ENCODE measurements around the gene HPS1.

GRCh38 chr10:98377536-98377935 is 69.2 kb downstream of the HPS1 start:
- TF ChIP-seq GATA2 (CRISPR knock-in tag; IDR thresholded peaks at IDR 0.05): no peak
- TF ChIP-seq, protein P1, sequence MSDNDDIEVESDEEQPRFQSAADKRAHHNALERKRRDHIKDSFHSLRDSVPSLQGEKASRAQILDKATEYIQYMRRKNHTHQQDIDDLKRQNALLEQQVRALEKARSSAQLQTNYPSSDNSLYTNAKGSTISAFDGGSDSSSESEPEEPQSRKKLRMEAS (IDR thresholded peaks at IDR 0.05; ENCODE audit: low read depth): no peak

Measured in SK-N-SH (cell line).